Stimulated activated effector memory CD8-positive, alpha-beta T cell treated with anti-CD3 and anti-CD28 coated beads, Interleukin-12 subunit alpha, Interleukin-12 subunit beta, amount 100 ng/mL, for 72 hours (primary cell): ENCODE data around the gene GATA2.

ENCODE experiments used
- ATAC-seq: fragments of 150-1000 bp; cut with Tn5 transposase; 2 replicates; pipeline ENCODE4 v1.10.0; 2021
- DNase-seq, 2 donors: peaks; one replicate each; pipeline ENCODE4 v3.0.0; 2021 to 2022; ENCODE audit warnings: low spot score in 2 of 2
- H3K27ac Mint-ChIP-seq: one replicate; pipeline ENCODE4 v1.8.0; 2022; ENCODE audit warnings: mild to moderate bottlenecking, mixed read lengths
- H3K36me3 Mint-ChIP-seq: one replicate; pipeline ENCODE4 v1.8.0; 2022; ENCODE audit warnings: mild to moderate bottlenecking, mixed read lengths
- H3K4me1 Mint-ChIP-seq: one replicate; pipeline ENCODE4 v1.8.0; 2022; ENCODE audit warnings: mixed read lengths
- H3K4me3 Mint-ChIP-seq: one replicate; pipeline ENCODE4 v1.8.0; 2022; ENCODE audit warnings: mild to moderate bottlenecking, mixed read lengths
- H3K9me3 Mint-ChIP-seq: one replicate; pipeline ENCODE4 v1.8.0; 2022; ENCODE audit warnings: mixed read lengths

GATA2 gene

GRCh38 chr3:128431803-128432300, 61.1 kb downstream of the GATA2 start:
- Mint-ChIP-seq H3K27ac (no peak overlapping the region), H3K9me3 (no peaks in the 10 kb centered on the region), H3K4me1 (peaks cover 11% of the 10 kb centered on the region), H3K36me3 (peaks cover 8% of the 10 kb centered on the region), H3K4me3 (peak overlapping the region; percentile 32)
- ATAC-seq: no peak
- no peak for DNase-seq

DNA sequence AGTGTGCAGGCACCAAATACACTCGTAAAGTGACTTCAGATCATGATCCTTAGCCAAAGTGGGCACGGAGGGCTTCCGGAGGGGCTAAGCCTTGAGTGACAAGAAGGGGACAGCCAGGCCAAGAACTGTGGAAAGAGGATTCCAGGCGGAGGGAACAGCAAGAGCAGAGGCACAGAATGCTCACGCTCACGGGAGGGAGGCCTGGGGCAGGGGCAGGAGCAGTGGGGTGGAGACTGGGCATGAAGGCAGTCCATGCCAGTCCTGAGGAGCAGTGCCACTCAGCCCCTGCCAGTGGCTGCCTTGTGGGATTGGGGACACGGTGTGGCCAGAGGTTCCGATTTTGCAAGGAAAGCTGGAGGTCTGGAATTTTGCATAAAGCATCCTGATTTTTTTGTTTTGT, 62.3 kb downstream of the GATA2 start:
- ATAC-seq (no peak), DNase-seq (no peak)
- peaks cover 11% of the 10 kb centered on the region for H3K4me1 Mint-ChIP-seq
- H3K36me3 Mint-ChIP-seq: peaks cover 8% of the 10 kb centered on the region
- no peaks in the 10 kb centered on the region for H3K9me3 Mint-ChIP-seq
- H3K27ac Mint-ChIP-seq: no peak overlapping the region
- H3K4me3 Mint-ChIP-seq: no peak overlapping the region

DNA sequence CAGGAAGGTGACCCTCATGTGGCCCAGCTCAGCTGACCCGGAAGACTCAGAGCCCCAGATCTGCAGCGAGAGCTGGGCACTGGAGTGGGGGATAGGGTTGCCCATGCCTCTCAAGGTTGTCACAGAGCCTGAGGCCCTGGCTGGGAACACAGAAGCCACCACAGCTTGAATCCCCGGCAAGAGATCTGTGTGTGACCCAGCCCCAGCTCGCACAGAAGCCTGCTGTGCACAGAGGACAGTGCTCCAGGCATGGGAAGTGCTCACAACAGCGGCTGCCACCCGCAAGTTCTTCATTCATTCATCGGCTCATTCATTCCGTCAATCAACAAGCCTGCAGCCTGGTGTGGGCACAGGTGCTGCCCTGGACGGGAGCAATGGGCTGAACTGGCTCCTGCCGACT, 62.7 kb downstream of the GATA2 start:
- peaks cover 8% of the 10 kb centered on the region for H3K36me3 Mint-ChIP-seq
- ATAC-seq (no peak), DNase-seq (no peak)
- H3K9me3 Mint-ChIP-seq: no peaks in the 10 kb centered on the region
- H3K4me3 Mint-ChIP-seq: no peak overlapping the region
- no peak overlapping the region for H3K27ac Mint-ChIP-seq
- H3K4me1 Mint-ChIP-seq: peaks cover 11% of the 10 kb centered on the region

DNA sequence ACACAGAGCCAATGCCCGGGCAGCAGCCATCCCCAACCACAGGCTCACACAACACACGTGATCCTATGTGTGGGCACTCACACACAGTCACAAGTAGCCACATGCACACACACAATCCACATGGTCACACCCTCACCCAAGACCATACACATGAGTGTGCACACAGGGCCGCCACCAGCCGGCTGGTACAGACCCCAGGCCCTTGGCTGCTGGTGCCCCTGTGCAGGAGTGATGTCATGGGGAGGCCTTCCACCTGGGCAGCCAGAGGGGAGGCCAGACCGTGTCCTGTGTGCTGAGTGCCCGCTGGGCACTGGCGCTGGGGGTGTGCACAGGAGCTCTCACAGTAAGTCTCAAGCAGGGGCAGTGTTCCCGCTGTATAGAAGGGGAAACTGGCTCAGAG, 63.2 kb downstream of the GATA2 start:
- peaks cover 11% of the 10 kb centered on the region for H3K4me1 Mint-ChIP-seq
- ATAC-seq (no peak), DNase-seq (no peak)
- no peak overlapping the region for H3K27ac Mint-ChIP-seq
- H3K36me3 Mint-ChIP-seq: peaks cover 8% of the 10 kb centered on the region
- H3K4me3 Mint-ChIP-seq: no peak overlapping the region
- H3K9me3 Mint-ChIP-seq: no peaks in the 10 kb centered on the region
